HCT116 (cell line): ENCODE data around the gene INTS1. TPM values are rescaled to one million over a fixed set of nuclear protein-coding genes. Genes with fewer than 3 reads are reported as not detected.
A peak's percentile ranks its signal among the peaks of the same experiment; 100 is the strongest.

Experiments used
- ATAC-seq: fragments of 200-7000 bp; cut with Tn5 transposase; 2 replicates; pipeline ENCODE4 v1.9.1; 2020; ENCODE audit warnings: mild to moderate bottlenecking, moderate library complexity
- BruUV-seq: library from RNA; stranded (reverse); fragments of 400-500 nt; replicated peaks from 2 replicates; lab custom pipeline; 2021; lab: Mats Ljungman, UMichigan
- CTCF ChIA-PET: fragments of 300-600 bp; sonication (Branson Sonifier 250); formaldehyde crosslinking; loops from one replicate; lab custom pipeline; 2021; ENCODE audit warnings: antibody characterized with exemption; lab: Charles Lee
- POLR2A ChIA-PET: fragments of 300-600, 350-600 bp; sonication (Branson Sonifier 250); formaldehyde crosslinking; loops from one replicate; lab custom pipeline; 2021; ENCODE audit warnings: antibody characterized with exemption; lab: Charles Lee
- RAD21 ChIA-PET, 2 experiments: fragments of 300-600 bp; sonication (Branson Sonifier 250); formaldehyde crosslinking; loops; one replicate each; lab custom pipeline; 2023; ENCODE audit warnings: low total read pairs in 2 of 2; ENCODE audit not compliant: uncharacterized antibody in 2 of 2, unreplicated experiment in 2 of 2, low non-redundant PET in 1 of 2; lab: Charles Lee
- DNase-seq: peaks from one replicate; pipeline ENCODE4 v3.0.0-alpha.2; 2010; ENCODE audit warnings: low read depth, low spot score
- H2AFZ ChIP-seq: fragments of 200-600 bp; shearing (Covaris generic), sonication (generic); 2 replicates; pipeline ENCODE4 v1.6.1; 2017; ENCODE audit warnings: low read depth, mixed run types, mixed read lengths, antibody characterized with exemption, low read length; ENCODE audit not compliant: poor library complexity, severe bottlenecking
- H3K27ac ChIP-seq: 2 replicates; pipeline ENCODE4 v1.5.1; 2012; ENCODE audit warnings: low read depth, low read length
- H3K27me3 ChIP-seq: fragments of 200-600 bp; sonication (generic); 2 replicates; pipeline ENCODE4 v1.6.1; 2016; ENCODE audit warnings: mixed run types, low read length, mixed read lengths; ENCODE audit not compliant: insufficient read depth
- H3K36me3 ChIP-seq, 2 experiments: fragments of 200-500 bp in 1 of 2; fragments of 200-600 bp in 1 of 2; sonication (Bioruptor generic) in 1 of 2; sonication (generic) in 1 of 2; 2 replicates each; pipeline versions ENCODE4 v1.5.1 to v1.6.1; 2014 to 2016; ENCODE audit warnings: low read length in 2 of 2, inconsistent platforms in 1 of 2, mixed read lengths in 1 of 2, mixed run types in 1 of 2; ENCODE audit not compliant: insufficient read depth in 2 of 2, control insufficient read depth in 1 of 2
- H3K4me1 ChIP-seq, 2 experiments: fragments of 200-600 bp in 1 of 2; sonication (generic) in 1 of 2; 2 replicates each; pipeline versions ENCODE4 v1.5.1 to v1.6.1; 2012 to 2017; ENCODE audit warnings: low read length in 2 of 2, inconsistent platforms in 1 of 2, mild to moderate bottlenecking in 1 of 2, mixed read lengths in 1 of 2, mixed run types in 1 of 2, moderate library complexity in 1 of 2; ENCODE audit not compliant: insufficient read depth in 2 of 2, control insufficient read depth in 1 of 2
- H3K4me2 ChIP-seq: fragments of 200-600 bp; sonication (generic); 2 replicates; pipeline ENCODE4 v1.6.1; 2017; ENCODE audit warnings: mixed run types, low read length, mixed read lengths
- H3K4me3 ChIP-seq, 2 experiments: fragments of 200-600 bp in 1 of 2; sonication (generic) in 1 of 2; replicated peaks in 1 of 2; 2 replicates each; pipeline ENCODE4 v1.5.1; 2011 to 2016; ENCODE audit warnings: low read length in 2 of 2, control low read depth in 1 of 2, low read depth in 1 of 2, mild to moderate bottlenecking in 1 of 2, mixed read lengths in 1 of 2, mixed run types in 1 of 2
- H3K79me2 ChIP-seq: fragments of 200-600 bp; sonication (generic); 2 replicates; pipeline ENCODE4 v1.6.1; 2017; ENCODE audit warnings: mild to moderate bottlenecking, mixed run types, low read length, moderate library complexity, mixed read lengths; ENCODE audit not compliant: insufficient read depth
- H3K9ac ChIP-seq: fragments of 200-600 bp; sonication (generic); 2 replicates; pipeline ENCODE4 v1.6.1; 2016; ENCODE audit warnings: low read length, mixed read lengths
- H3K9me2 ChIP-seq: fragments of 200-600 bp; sonication (generic), shearing (Covaris generic); 2 replicates; pipeline ENCODE4 v1.6.1; 2017; ENCODE audit warnings: mixed run types, mild to moderate bottlenecking, moderate library complexity; ENCODE audit not compliant: insufficient read depth
- H3K9me3 ChIP-seq, 2 experiments: fragments of 200-500 bp in 1 of 2; fragments of 200-600 bp in 1 of 2; sonication (Bioruptor generic) in 1 of 2; sonication (generic) in 1 of 2; 2 replicates each; pipeline ENCODE4 v1.6.1; 2014 to 2017; ENCODE audit warnings: low read length in 2 of 2, mixed read lengths in 2 of 2, inconsistent platforms in 1 of 2, low read depth in 1 of 2, mild to moderate bottlenecking in 1 of 2, mixed run types in 1 of 2, moderate library complexity in 1 of 2; ENCODE audit not compliant: control insufficient read depth in 1 of 2, insufficient read depth in 1 of 2
- H4K20me1 ChIP-seq: fragments of 200-600 bp; sonication (generic), shearing (Covaris generic); 2 replicates; pipeline ENCODE4 v1.6.1; 2017; ENCODE audit warnings: mixed run types, mild to moderate bottlenecking, moderate library complexity; ENCODE audit not compliant: insufficient read depth
- MAX ChIP-seq: IDR thresholded peaks from 2 replicates; pipeline ENCODE4 v1.6.1; 2012
- POLR2AphosphoS5 ChIP-seq: IDR thresholded peaks from 2 replicates; pipeline ENCODE4 v1.6.1; 2011; ENCODE audit warnings: mild to moderate bottlenecking, low read depth, low read length, moderate library complexity
- RAD21 ChIP-seq: IDR thresholded peaks from 2 replicates; pipeline ENCODE4 v1.6.1; 2012; ENCODE audit warnings: low read depth, mild to moderate bottlenecking
- TCF7L2 ChIP-seq: IDR thresholded peaks from 2 replicates; pipeline ENCODE4 v1.7.0; 2011; ENCODE audit warnings: borderline replicate concordance, inconsistent platforms; ENCODE audit not compliant: insufficient read depth, insufficient read length; ENCODE audit errors: extremely low read depth
- YY1 ChIP-seq: IDR thresholded peaks from 2 replicates; pipeline ENCODE4 v1.6.1; 2011; ENCODE audit warnings: low read length, low read depth, moderate library complexity, mild to moderate bottlenecking; ENCODE audit not compliant: insufficient replicate concordance; ENCODE audit errors: extremely low read depth
- intact Hi-C: fragments of 100-400 bp; cut with micrococcal nuclease; formaldehyde crosslinking; loops from 2 replicates; pipeline ENCODE4 v1.10.0; 2022
- total RNA-seq: library from RNA; stranded (reverse); gene quantifications from one replicate; pipeline ENCODE4 v1.2.1, GENCODE V29; 2021; ENCODE audit not compliant: unreplicated experiment
- TF ChIP-seq, protein P1 (sequence below), 3 experiments: fragments of 200-600 bp in 1 of 3; sonication (generic) in 1 of 3; IDR thresholded peaks in 2 of 3; conservative IDR thresholded peaks in 1 of 3; 2 replicates each; pipeline ENCODE4 v1.5.1; 2012 to 2017; ENCODE audit warnings: low read depth in 2 of 3, low read length in 2 of 3, antibody characterized with exemption in 1 of 3, borderline replicate concordance in 1 of 3, control low read depth in 1 of 3, mild to moderate bottlenecking in 1 of 3, mixed read lengths in 1 of 3, mixed run types in 1 of 3, moderate library complexity in 1 of 3; ENCODE audit not compliant: insufficient read depth in 1 of 3

Gene INTS1
- total RNA-seq, 1 experiment from 2014 or later = 167 TPM

DNA sequence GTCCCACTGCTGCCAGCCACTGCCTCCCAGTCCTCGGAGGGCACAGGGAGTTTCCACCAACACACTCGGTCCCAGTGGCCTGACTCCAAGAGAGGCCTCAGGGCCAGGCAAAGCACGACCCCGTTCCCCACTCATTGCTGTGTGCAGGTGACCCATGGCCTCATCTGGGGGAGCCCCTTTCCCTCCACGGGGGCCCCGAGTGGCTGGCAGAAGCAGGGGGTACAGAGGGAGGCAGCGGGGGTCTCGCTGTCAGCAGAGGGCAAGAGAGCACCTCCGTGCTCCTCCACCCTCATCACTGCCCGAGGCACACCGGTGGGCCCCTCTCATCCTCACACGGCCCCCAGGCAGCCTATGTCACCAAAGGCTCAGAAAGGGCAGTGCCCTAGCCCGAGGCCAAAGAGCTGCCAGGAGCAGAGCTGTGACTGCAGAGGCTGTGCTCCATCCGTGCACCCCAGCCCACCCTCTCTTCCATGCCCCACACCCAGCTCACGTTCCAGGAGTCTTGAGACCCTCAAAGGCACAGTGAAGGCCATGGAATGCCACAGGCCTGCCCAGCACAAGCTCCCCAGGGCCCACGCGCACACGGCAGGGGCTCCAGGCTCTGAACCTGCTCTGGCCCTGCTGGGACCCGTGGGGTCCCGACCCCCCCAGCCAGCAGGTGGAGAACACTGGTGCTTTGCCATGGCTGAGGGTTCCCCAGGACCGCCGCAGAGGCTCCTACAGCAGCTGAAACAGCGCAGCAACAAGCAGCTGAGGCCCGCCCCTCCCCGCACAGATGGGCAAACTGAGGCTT is 70.9 kb downstream of the INTS1 start:
- H3K27ac ChIP-seq = no peak overlapping the region
- H3K4me1 ChIP-seq = peaks cover 0 to 9% of the 10 kb centered on the region in 2 experiments; a peak in 2 of 4 replicates
- no peaks in the 10 kb centered on the region for H3K27me3 ChIP-seq
- no peak overlapping the region for H3K4me3 ChIP-seq
- ChIA-PET RAD21 (no interaction called here), POLR2A (no interaction called here), CTCF (interaction anchor here (1.2 to 1.4 kb wide), 3 partner anchors 8 to 239 kb away, joined by 3 to 4 read pairs (median 3); no protein-coding TSS in a partner anchor)
- no peak overlapping the region for H3K4me2 ChIP-seq
- ATAC-seq (no peak), DNase-seq (no peak)
- no peaks in the 10 kb centered on the region for H3K9me3 ChIP-seq
- intact Hi-C loops = no loop called here
- no TSS peak for BruUV-seq
- no peak overlapping the region for H3K9ac ChIP-seq
- no peaks in the 10 kb centered on the region for H3K9me2 ChIP-seq
- H3K36me3 ChIP-seq = no peaks in the 10 kb centered on the region
- no peaks in the 10 kb centered on the region for H3K79me2 ChIP-seq
- H4K20me1 ChIP-seq = no peaks in the 10 kb centered on the region
- no peak overlapping the region for H2AFZ ChIP-seq
- TF ChIP-seq MAX = no peak

- Histone ChIP-seq H3K9ac (no peak overlapping the region), H3K9me3 (no peaks in the 10 kb centered on the region), H2AFZ (no peak overlapping the region), H3K4me3 (no peak overlapping the region), H3K36me3 (no peaks in the 10 kb centered on the region), H3K27me3 (no peaks in the 10 kb centered on the region), H3K4me1 (peaks cover 0 to 9% of the 10 kb centered on the region in 2 experiments; a peak in 2 of 4 replicates), H3K9me2 (no peaks in the 10 kb centered on the region), H3K27ac (no peak overlapping the region), H3K4me2 (peak overlapping the region; percentile 25), H4K20me1 (no peaks in the 10 kb centered on the region), H3K79me2 (no peaks in the 10 kb centered on the region)
- CTCF ChIA-PET = interaction anchor here (0.6 to 1.4 kb wide), 11 partner anchors 9 to 249 kb away, joined by 3 to 6 read pairs (median 4); partner anchors contain the start of gene TMEM184A
- RAD21 ChIA-PET = interaction anchor here in 1 of 2 experiments (0.6 kb wide), 1 partner anchor 213 kb away, joined by 3 read pairs; no protein-coding TSS in a partner anchor
- no TSS peak for BruUV-seq
- intact Hi-C loops = loop anchor here (1.0 kb wide), 2 partner anchors 42 to 239 kb away; no protein-coding TSS in a partner anchor
- DNase-seq (peak; percentile 21), ATAC-seq (peak; percentile 83)
- POLR2A ChIA-PET = no interaction called here
- TF ChIP-seq YY1 (peak; percentile 30), TCF7L2 (no peak), POLR2AphosphoS5 (0 out of 2 replicates have a peak, but pooled peaks have one; percentile 17), MAX (no peak), RAD21 (peak; percentile 79)
- TF ChIP-seq, protein P1, sequence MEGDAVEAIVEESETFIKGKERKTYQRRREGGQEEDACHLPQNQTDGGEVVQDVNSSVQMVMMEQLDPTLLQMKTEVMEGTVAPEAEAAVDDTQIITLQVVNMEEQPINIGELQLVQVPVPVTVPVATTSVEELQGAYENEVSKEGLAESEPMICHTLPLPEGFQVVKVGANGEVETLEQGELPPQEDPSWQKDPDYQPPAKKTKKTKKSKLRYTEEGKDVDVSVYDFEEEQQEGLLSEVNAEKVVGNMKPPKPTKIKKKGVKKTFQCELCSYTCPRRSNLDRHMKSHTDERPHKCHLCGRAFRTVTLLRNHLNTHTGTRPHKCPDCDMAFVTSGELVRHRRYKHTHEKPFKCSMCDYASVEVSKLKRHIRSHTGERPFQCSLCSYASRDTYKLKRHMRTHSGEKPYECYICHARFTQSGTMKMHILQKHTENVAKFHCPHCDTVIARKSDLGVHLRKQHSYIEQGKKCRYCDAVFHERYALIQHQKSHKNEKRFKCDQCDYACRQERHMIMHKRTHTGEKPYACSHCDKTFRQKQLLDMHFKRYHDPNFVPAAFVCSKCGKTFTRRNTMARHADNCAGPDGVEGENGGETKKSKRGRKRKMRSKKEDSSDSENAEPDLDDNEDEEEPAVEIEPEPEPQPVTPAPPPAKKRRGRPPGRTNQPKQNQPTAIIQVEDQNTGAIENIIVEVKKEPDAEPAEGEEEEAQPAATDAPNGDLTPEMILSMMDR (IDR thresholded peaks at IDR 0.05 in 2 of 3, conservative IDR thresholded peaks at IDR 0.05 in 1 of 3; ENCODE audit: borderline replicate concordance in 1 of 3, insufficient read depth in 1 of 3, low read depth in 2 of 3, low read length in 2 of 3) = peak; percentile 79 to 98 (median 94)
These were observed 71.6 kb downstream of the INTS1 start for GRCh38 chr7:1432411-1433082.
